Right lobe of liver (tissue), 4 donors: ENCODE data around the gene C6orf163.

Experiments used
- POLR2A ChIP-seq: fragments of 450-650 bp; IDR thresholded peaks from one replicate; pipeline ENCODE4 v1.6.1; 2017; ENCODE audit warnings: antibody characterized with exemption, mild to moderate bottlenecking
- TF ChIP-seq, protein P1 (sequence below), 4 donors: fragments of 200-600 bp in 3 of 4; fragments of 450-650 bp in 1 of 4; IDR thresholded peaks; one replicate each; pipeline versions ENCODE4 v1.5.1 to v1.8.0; 2016 to 2022; ENCODE audit warnings: antibody characterized with exemption in 4 of 4, mild to moderate bottlenecking in 2 of 4
- donor health status: DM: no; HTN: no; CAD: no.
- donor health status: DM: no; HTN: no; CAD: no.
- donor health status: DM: no; HTN: yes; CAD: no.

DNA sequence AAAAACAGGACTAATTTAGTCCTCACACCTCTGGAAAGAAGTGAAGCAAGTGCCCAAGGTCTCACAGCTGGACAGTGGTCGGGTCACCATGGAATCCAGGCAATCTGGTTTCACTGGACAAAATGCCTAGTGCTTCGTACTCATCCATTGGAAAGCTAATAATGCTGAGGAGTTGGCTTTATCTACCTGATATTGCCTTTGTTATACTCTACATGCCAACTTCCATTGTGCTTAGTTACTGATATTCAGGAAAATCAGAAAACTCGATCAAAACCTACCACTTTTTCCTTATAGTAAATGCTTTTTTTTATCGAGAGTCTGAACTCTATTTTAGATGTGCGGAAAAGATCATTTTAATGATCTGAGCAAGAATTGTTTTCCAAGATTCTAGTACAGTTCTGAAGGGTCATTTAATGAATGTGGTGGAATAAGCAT, 64.1 kb downstream of the C6orf163 start:
- TF ChIP-seq, protein P1, sequence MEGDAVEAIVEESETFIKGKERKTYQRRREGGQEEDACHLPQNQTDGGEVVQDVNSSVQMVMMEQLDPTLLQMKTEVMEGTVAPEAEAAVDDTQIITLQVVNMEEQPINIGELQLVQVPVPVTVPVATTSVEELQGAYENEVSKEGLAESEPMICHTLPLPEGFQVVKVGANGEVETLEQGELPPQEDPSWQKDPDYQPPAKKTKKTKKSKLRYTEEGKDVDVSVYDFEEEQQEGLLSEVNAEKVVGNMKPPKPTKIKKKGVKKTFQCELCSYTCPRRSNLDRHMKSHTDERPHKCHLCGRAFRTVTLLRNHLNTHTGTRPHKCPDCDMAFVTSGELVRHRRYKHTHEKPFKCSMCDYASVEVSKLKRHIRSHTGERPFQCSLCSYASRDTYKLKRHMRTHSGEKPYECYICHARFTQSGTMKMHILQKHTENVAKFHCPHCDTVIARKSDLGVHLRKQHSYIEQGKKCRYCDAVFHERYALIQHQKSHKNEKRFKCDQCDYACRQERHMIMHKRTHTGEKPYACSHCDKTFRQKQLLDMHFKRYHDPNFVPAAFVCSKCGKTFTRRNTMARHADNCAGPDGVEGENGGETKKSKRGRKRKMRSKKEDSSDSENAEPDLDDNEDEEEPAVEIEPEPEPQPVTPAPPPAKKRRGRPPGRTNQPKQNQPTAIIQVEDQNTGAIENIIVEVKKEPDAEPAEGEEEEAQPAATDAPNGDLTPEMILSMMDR (IDR thresholded peaks at IDR 0.05), result no peak
- no peak for TF ChIP-seq POLR2A
